Measurements from ENCODE around the gene SLC38A1. TPM values are rescaled to one million over a fixed set of nuclear protein-coding genes. Genes with fewer than 3 reads are reported as not detected.

Gene SLC38A1
- total RNA-seq, 2 donors from 2014 or later: 79.6 to 116 TPM

- Histone ChIP-seq H3K36me3 (no peaks in the 10 kb centered on the region), H3K4me1 (peaks cover 0 to 47% of the 10 kb centered on the region in 2 donors), H3K9me3 (no peaks in the 10 kb centered on the region), H3K27ac (peak overlapping the region; percentile 50 to 88), H3K4me3 (no peak overlapping the region), H3K27me3 (no peaks in the 10 kb centered on the region)
- peak in 1 of 2 donors; percentile 48 for TF ChIP-seq CTCF (IDR thresholded peaks at IDR 0.05)
- no peak for DNase-seq (ENCODE audit: low spot score)
These were observed 5.5 kb downstream of the SLC38A1 start for GRCh38 chr12:46263140-46264016.

- no peak for TF ChIP-seq CTCF (IDR thresholded peaks at IDR 0.05)
- Histone ChIP-seq H3K27ac (peak overlapping the region in 1 of 2 donors; percentile 72), H3K36me3 (no peaks in the 10 kb centered on the region), H3K27me3 (no peaks in the 10 kb centered on the region), H3K4me1 (peaks cover 0 to 30% of the 10 kb centered on the region in 2 donors), H3K9me3 (no peaks in the 10 kb centered on the region), H3K4me3 (no peak overlapping the region)
- no peak for DNase-seq (ENCODE audit: low spot score)
These were observed 7.2 kb downstream of the SLC38A1 start for GRCh38 chr12:46261646-46262045.

DNA sequence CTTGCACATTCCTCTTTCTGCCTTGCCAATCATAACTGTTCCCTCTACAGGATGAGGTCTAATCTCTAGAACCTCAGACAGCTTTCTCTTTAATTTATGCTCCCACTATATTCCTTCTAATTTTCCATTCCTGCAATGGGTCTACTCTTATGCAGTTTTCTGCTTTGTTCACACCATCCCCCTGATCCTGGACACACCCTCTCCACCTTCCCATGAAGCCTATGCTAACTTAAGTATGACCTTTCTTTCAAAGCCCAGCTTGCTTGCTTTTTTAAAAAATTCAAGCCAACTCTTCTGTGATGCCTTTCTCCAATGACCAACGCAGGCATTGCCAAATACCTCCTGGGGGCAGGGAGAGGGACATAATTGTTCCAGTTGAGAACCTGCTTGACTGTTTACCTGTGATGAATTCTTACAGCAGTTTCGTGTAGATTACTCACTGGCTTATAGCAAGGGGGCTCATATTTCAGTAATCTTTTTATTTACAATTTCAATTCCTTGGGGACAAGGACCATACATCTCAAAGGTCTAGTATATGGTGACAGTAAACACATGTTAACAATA lies 7.8 kb downstream of the SLC38A1 start:
- Histone ChIP-seq H3K4me3 (no peak overlapping the region), H3K9me3 (no peaks in the 10 kb centered on the region), H3K27ac (peak overlapping the region; percentile 29 to 72), H3K27me3 (no peaks in the 10 kb centered on the region), H3K4me1 (peaks cover 0 to 29% of the 10 kb centered on the region in 2 donors), H3K36me3 (no peaks in the 10 kb centered on the region)
- TF ChIP-seq CTCF (IDR thresholded peaks at IDR 0.05): no peak
- DNase-seq (ENCODE audit: low spot score): no peak

DNA sequence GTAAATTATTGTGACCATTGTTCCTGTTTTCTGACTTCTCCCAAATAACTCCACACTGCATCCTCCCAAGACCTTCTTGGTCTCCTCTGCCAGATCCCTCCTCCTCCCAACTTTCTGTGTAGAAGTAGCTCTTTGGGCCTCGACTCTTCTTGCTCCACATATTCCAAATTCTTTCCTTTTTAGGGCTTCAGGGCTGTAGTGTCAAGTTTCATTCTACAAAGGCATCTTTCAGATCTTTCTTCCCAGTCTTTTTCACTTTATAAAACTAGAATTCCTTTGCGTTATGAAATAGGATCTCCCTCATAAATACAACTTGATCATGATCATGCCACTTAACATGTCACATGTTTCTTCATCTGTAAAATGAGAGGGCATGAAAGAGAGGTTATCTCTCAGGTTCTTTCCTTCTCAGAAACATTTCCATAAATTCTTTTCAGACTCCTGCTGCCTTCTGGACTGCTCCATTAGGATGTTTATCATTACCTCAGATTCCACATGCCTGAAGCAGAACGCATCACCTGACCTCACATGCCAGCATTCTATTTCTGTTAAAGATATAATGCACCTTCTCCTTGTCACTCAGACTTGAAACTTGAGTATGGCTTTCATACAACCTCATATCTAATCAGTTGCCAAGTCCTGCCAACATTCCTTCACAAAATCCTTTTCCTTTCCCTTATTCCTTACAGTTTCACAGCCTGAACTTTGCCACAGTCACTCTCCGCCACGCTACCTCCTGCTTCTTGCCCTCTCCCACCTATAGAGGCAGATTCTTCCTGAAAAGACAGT lies 8.5 kb downstream of the SLC38A1 start:
- TF ChIP-seq CTCF (IDR thresholded peaks at IDR 0.05): no peak
- Histone ChIP-seq H3K4me1 (peaks cover 0 to 29% of the 10 kb centered on the region in 2 donors), H3K27ac (peak overlapping the region; percentile 29 to 72), H3K4me3 (no peak overlapping the region), H3K36me3 (no peaks in the 10 kb centered on the region), H3K9me3 (no peaks in the 10 kb centered on the region), H3K27me3 (no peaks in the 10 kb centered on the region)
- DNase-seq (ENCODE audit: low spot score): no peak

DNA sequence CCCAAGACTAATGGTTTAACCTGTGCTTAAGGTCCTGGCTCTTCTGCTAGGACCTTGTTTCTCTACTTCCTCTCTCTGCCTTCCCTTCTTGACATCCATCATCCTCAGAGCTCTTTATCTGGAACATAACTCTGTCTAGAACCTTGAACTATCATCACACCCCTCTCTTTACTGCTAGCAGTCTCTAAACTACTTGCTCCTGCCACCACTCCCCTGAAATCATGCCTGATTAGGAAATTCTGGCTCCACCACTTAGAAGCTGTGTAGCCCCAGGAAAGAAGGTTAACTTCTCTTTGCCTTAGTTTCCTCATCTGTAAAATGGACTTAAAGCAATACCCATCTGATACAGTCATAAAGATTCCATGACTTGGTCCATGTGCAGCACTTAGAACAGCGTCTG lies 9.1 kb downstream of the SLC38A1 start:
- Histone ChIP-seq H3K36me3 (no peaks in the 10 kb centered on the region), H3K27me3 (no peaks in the 10 kb centered on the region), H3K4me3 (no peak overlapping the region), H3K27ac (peak overlapping the region; percentile 29 to 72), H3K9me3 (no peaks in the 10 kb centered on the region), H3K4me1 (peaks cover 0 to 29% of the 10 kb centered on the region in 2 donors)
- no peak for TF ChIP-seq CTCF (IDR thresholded peaks at IDR 0.05)
- no peak for DNase-seq (ENCODE audit: low spot score)
